ENCODE results near the gene RPA3.

The RPA3 gene

DNA sequence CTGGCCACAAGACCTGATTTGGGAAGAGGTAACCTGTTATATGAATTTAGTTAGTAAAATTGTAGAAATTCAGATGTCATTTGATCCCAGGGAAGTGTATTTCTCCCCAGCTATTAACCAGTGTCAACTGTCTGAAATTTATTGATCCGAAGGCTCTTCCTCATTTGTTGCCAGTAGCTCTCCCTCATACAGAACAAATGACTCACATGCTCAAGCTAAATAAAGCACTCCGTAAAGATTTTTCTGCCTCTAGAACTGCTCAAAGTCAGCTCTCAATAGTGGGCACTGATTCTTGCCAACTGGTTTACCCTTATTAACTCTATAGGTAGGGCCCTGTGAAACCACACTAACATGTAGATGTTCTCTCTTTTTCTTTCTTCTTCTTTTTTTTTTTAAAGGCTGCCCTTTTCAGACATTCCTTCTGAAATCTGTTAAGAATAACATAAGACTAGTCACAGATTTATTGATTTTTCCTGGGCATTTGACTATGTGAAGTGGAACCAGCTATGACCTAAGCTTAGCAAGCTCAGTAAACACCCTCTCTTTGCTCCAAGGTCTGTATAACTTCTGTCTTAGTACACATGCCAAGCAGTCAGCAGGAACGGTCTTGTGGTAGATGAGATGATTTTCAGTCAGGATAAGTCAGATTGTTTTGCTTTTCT, 21.8 kb downstream of the RPA3 start:
- no peak for DNase-seq
- Histone ChIP-seq H3K4me3 (ENCODE audit: insufficient read depth, low read depth, low read length, poor library complexity, severe bottlenecking) (no peak overlapping the region), H3K27me3 (replicated peaks; ENCODE audit: control insufficient read depth, insufficient read depth, low read length, poor library complexity, severe bottlenecking) (no peaks in the 10 kb centered on the region), H3K27ac (ENCODE audit: insufficient read depth, low read length, poor library complexity, severe bottlenecking) (no peak overlapping the region), H3K9me3 (ENCODE audit: control insufficient read depth, low read length) (no peaks in the 10 kb centered on the region), H3K36me3 (ENCODE audit: control insufficient read depth, insufficient read depth, low read length) (no peaks in the 10 kb centered on the region), H3K4me1 (ENCODE audit: control insufficient read depth, insufficient read depth, low read length, poor library complexity, severe bottlenecking) (no peaks in the 10 kb centered on the region)

DNA sequence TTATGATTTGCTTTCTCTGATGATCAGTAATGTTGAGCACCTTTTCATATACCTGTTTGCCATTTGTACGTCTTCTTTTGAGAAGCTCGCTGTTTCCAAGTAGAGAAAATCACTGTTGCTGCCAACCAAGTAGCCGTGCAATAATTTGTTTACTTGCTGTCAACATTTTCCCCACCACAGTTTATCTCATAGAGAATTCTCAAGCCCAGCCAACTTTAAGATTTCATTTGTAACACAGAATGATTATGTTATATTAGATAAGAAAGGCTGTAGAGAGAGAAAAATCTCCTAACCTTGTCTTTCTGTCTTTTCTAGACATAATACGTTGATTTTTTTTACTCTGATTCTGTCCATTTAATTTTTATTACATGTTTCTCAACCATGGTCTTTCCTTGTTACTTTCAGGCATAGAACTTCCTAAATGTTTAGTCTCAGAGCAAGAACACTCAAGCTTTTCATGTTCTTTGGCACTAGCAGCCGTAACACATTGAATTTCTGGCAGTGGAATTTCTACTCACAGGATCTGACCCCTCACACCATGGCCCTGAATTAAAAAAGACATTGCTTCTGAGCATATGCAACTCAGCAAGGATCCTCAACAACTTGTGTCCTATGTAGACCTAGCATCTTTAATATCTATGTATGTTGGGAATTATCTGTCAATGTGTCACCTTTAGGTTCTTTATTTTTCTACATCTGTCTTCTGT, 23.1 kb downstream of the RPA3 start:
- Histone ChIP-seq H3K4me1 (ENCODE audit: control insufficient read depth, insufficient read depth, low read length, poor library complexity, severe bottlenecking) (no peaks in the 10 kb centered on the region), H3K27me3 (replicated peaks; ENCODE audit: control insufficient read depth, insufficient read depth, low read length, poor library complexity, severe bottlenecking) (no peaks in the 10 kb centered on the region), H3K36me3 (ENCODE audit: control insufficient read depth, insufficient read depth, low read length) (no peaks in the 10 kb centered on the region), H3K27ac (ENCODE audit: insufficient read depth, low read length, poor library complexity, severe bottlenecking) (no peak overlapping the region), H3K9me3 (ENCODE audit: control insufficient read depth, low read length) (no peaks in the 10 kb centered on the region), H3K4me3 (ENCODE audit: insufficient read depth, low read depth, low read length, poor library complexity, severe bottlenecking) (no peak overlapping the region)
- no peak for DNase-seq

DNA sequence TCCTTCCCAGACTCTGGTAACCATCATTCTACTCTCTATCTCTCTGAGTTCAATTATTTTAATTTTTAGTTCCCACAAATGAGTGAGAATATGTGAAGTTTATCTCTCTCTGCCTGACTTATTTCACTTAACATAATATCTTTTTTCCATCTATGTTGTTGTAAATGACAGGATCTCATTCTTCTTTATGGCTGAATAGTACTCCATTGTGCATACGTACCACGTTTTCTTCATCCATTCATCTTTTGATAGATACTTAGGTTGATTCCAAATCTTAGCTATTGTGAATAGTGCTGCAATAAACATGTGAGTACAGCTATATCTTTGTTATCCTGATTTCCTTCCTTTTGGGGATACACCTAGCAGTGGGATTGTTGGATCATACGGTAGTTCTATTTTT, 23.9 kb downstream of the RPA3 start:
- H3K36me3 ChIP-seq (ENCODE audit: control insufficient read depth, insufficient read depth, low read length): no peaks in the 10 kb centered on the region
- H3K27ac ChIP-seq (ENCODE audit: insufficient read depth, low read length, poor library complexity, severe bottlenecking): no peak overlapping the region
- H3K4me3 ChIP-seq (ENCODE audit: insufficient read depth, low read depth, low read length, poor library complexity, severe bottlenecking): no peak overlapping the region
- no peaks in the 10 kb centered on the region for H3K4me1 ChIP-seq (ENCODE audit: control insufficient read depth, insufficient read depth, low read length, poor library complexity, severe bottlenecking)
- no peaks in the 10 kb centered on the region for H3K27me3 ChIP-seq (replicated peaks; ENCODE audit: control insufficient read depth, insufficient read depth, low read length, poor library complexity, severe bottlenecking)
- no peaks in the 10 kb centered on the region for H3K9me3 ChIP-seq (ENCODE audit: control insufficient read depth, low read length)
- DNase-seq: no peak

DNA sequence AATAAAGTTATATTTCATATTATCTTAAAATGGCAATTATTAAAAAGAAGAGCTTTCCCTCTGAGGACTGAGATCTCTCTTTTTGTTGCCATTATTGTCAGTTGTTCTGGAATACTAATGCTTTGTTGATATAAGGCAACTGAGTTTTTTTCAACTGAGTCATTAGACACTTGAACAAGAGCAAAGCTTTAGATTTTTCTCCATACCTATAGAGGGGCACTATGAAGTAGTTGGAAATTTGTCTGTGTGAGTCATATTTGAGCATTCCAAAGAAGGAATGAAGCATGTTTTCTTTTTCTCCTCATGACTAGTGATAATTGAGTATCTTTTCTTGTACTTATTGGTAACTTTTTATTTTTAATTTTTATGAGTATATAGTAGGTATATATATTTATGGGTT, 24.5 kb downstream of the RPA3 start:
- H3K9me3 ChIP-seq (ENCODE audit: control insufficient read depth, low read length): no peaks in the 10 kb centered on the region
- H3K27ac ChIP-seq (ENCODE audit: insufficient read depth, low read length, poor library complexity, severe bottlenecking): no peak overlapping the region
- DNase-seq: no peak
- H3K4me1 ChIP-seq (ENCODE audit: control insufficient read depth, insufficient read depth, low read length, poor library complexity, severe bottlenecking): no peaks in the 10 kb centered on the region
- no peak overlapping the region for H3K4me3 ChIP-seq (ENCODE audit: insufficient read depth, low read depth, low read length, poor library complexity, severe bottlenecking)
- no peaks in the 10 kb centered on the region for H3K27me3 ChIP-seq (replicated peaks; ENCODE audit: control insufficient read depth, insufficient read depth, low read length, poor library complexity, severe bottlenecking)
- no peaks in the 10 kb centered on the region for H3K36me3 ChIP-seq (ENCODE audit: control insufficient read depth, insufficient read depth, low read length)

DNA sequence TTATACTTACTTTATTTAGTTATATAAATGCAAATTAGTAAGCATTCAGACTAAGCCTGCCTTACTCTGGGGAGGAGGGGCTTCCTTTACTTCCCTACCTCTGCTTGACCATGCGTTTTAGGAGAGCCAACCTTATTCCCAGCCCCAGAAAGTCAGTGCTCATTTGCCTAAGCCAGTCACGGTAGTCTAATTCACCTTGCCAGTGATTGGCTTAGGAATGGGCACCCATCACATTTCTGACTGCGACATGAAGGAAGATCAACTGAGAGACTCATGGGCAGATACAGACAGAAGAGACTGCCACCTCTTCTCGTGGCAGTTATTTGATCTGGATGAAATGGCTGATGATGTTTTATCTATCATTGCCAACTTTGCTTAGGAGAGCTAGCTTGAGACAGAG, 29.5 kb downstream of the RPA3 start:
- Histone ChIP-seq H3K27ac (ENCODE audit: insufficient read depth, low read length, poor library complexity, severe bottlenecking) (no peak overlapping the region), H3K27me3 (replicated peaks; ENCODE audit: control insufficient read depth, insufficient read depth, low read length, poor library complexity, severe bottlenecking) (no peaks in the 10 kb centered on the region), H3K36me3 (ENCODE audit: control insufficient read depth, insufficient read depth, low read length) (no peaks in the 10 kb centered on the region), H3K4me1 (ENCODE audit: control insufficient read depth, insufficient read depth, low read length, poor library complexity, severe bottlenecking) (no peaks in the 10 kb centered on the region), H3K9me3 (ENCODE audit: control insufficient read depth, low read length) (no peaks in the 10 kb centered on the region), H3K4me3 (ENCODE audit: insufficient read depth, low read depth, low read length, poor library complexity, severe bottlenecking) (no peak overlapping the region)
- no peak for DNase-seq

DNA sequence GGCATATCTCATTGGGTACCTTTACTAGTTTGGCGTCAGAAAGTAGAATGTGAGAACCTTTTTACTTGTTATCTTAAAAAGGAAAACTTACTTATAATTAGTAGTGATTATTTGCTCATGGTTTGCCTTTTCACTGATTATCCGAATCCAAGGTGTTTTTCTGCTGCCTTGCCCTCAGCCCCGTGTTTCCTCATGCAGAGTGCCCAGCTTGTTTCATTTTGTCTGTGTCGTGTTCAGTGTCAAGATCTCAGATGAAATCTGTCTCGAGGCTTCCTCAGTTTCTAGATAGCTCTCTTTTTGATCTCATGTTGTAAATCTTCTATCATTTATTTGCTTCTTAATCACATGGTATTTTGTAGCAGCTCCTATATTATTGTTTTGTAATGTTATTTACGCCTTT, 30.1 kb downstream of the RPA3 start:
- Histone ChIP-seq H3K36me3 (ENCODE audit: control insufficient read depth, insufficient read depth, low read length) (no peaks in the 10 kb centered on the region), H3K4me1 (ENCODE audit: control insufficient read depth, insufficient read depth, low read length, poor library complexity, severe bottlenecking) (no peaks in the 10 kb centered on the region), H3K9me3 (ENCODE audit: control insufficient read depth, low read length) (no peaks in the 10 kb centered on the region)

DNA sequence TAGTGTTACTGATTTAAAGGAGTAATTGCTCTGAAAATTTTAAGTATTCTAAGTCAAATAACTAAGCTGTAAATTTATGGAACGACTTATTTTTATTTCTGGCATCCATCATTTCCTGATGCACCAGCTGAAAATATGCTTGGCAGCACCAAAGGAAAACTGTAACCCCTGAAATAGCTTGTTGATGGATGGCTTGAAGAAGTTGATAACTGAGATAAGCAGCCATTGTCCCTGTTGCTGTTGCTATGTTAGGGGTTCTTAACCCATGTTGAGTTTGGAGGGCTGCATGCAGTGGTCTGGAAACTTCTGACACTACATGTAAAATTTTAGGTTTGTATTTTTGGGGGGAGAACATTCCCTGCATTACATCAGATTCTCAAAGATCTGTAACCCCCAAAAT, 30.6 kb downstream of the RPA3 start:
- no peak overlapping the region for H3K4me3 ChIP-seq (ENCODE audit: insufficient read depth, low read depth, low read length, poor library complexity, severe bottlenecking)
- no peak overlapping the region for H3K27ac ChIP-seq (ENCODE audit: insufficient read depth, low read length, poor library complexity, severe bottlenecking)
- H3K36me3 ChIP-seq (ENCODE audit: control insufficient read depth, insufficient read depth, low read length): no peaks in the 10 kb centered on the region
- no peaks in the 10 kb centered on the region for H3K27me3 ChIP-seq (replicated peaks; ENCODE audit: control insufficient read depth, insufficient read depth, low read length, poor library complexity, severe bottlenecking)
- no peaks in the 10 kb centered on the region for H3K4me1 ChIP-seq (ENCODE audit: control insufficient read depth, insufficient read depth, low read length, poor library complexity, severe bottlenecking)
- H3K9me3 ChIP-seq (ENCODE audit: control insufficient read depth, low read length): no peaks in the 10 kb centered on the region
- no peak for DNase-seq

More for the DNA sequence above, 30.1 kb downstream of the RPA3 start:
- no peak for DNase-seq
- H3K4me3 ChIP-seq (ENCODE audit: insufficient read depth, low read depth, low read length, poor library complexity, severe bottlenecking): no peak overlapping the region
- no peak overlapping the region for H3K27ac ChIP-seq (ENCODE audit: insufficient read depth, low read length, poor library complexity, severe bottlenecking)
- no peaks in the 10 kb centered on the region for H3K27me3 ChIP-seq (replicated peaks; ENCODE audit: control insufficient read depth, insufficient read depth, low read length, poor library complexity, severe bottlenecking)

DNA sequence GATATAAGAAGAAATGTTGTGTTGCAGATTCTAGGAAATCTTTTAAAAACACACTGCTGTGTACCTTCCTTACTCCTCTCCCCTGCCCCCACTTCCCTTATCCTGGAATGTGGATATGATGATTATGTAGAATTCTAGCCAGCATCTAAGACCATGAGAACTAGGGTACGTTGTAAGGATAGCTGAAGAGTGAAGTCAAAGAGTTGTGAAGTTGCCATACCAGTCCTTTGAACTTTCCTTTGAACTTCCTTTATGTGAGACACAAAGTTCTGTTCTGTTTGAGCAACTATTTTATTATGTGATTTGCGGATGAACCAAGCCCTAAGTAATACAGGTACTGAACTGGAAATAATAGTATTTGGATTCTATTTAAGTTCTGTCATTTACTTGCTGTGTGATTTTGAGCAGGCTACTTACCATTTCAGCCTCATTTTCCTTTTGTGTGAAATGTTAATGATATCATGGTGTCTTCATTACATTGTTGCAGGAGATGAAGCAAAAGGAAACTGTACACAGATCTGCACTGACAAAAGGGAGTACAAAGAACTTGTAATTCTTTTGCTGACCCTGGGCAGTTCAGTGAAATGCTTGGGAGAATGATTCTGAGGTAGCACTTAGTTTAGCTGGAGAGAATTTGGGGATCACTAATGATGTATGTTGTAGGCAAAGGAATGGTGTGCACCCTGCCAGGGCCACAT, 31.4 kb downstream of the RPA3 start:
- Histone ChIP-seq H3K36me3 (ENCODE audit: control insufficient read depth, insufficient read depth, low read length) (no peaks in the 10 kb centered on the region), H3K9me3 (ENCODE audit: control insufficient read depth, low read length) (no peaks in the 10 kb centered on the region), H3K27ac (ENCODE audit: insufficient read depth, low read length, poor library complexity, severe bottlenecking) (no peak overlapping the region), H3K4me3 (ENCODE audit: insufficient read depth, low read depth, low read length, poor library complexity, severe bottlenecking) (no peak overlapping the region), H3K27me3 (replicated peaks; ENCODE audit: control insufficient read depth, insufficient read depth, low read length, poor library complexity, severe bottlenecking) (no peaks in the 10 kb centered on the region), H3K4me1 (ENCODE audit: control insufficient read depth, insufficient read depth, low read length, poor library complexity, severe bottlenecking) (no peaks in the 10 kb centered on the region)
- DNase-seq: no peak

DNA sequence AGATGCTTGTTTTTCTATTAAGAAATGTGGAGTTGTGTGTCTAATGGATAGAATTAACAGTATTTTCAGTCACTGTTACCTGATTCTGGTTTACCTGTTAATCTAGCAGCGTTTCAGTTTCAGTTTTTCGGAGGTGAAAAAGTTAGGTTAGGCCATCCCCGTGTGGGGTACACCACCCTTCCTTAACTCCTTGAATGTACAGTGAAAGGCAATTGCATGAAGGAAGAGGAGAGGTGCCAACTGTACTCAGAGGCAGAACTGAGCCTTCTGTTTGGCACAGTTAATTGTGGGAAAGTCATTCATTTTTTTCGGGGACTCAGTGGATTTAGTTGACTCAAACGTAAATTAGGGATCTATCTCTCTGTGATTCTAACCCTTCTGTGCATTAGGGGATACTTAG, 35.5 kb downstream of the RPA3 start:
- no peak overlapping the region for H3K4me3 ChIP-seq (ENCODE audit: insufficient read depth, low read depth, low read length, poor library complexity, severe bottlenecking)
- H3K27ac ChIP-seq (ENCODE audit: insufficient read depth, low read length, poor library complexity, severe bottlenecking): no peak overlapping the region

DNA sequence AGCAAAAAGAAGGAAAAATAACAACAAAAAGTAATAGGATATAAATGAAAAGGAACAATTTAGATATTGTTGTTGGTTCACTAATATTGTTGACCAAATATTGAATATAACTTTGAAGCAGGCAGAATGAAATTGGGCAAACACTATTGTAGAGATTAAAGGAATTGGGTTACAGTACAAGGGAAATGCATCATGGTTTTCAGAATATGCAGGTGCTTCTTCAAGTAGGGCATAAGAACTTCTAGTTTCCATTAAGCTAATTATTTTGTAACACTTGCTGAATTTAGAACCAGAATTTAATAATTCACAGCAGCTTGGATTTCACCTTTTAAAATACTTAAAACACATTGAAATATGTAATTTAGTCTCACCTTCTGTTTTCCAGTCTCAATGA, 36.5 kb downstream of the RPA3 start:
- Histone ChIP-seq H3K9me3 (ENCODE audit: control insufficient read depth, low read length) (no peaks in the 10 kb centered on the region), H3K27me3 (replicated peaks; ENCODE audit: control insufficient read depth, insufficient read depth, low read length, poor library complexity, severe bottlenecking) (no peaks in the 10 kb centered on the region), H3K36me3 (ENCODE audit: control insufficient read depth, insufficient read depth, low read length) (no peaks in the 10 kb centered on the region), H3K27ac (ENCODE audit: insufficient read depth, low read length, poor library complexity, severe bottlenecking) (no peak overlapping the region), H3K4me3 (ENCODE audit: insufficient read depth, low read depth, low read length, poor library complexity, severe bottlenecking) (no peak overlapping the region), H3K4me1 (ENCODE audit: control insufficient read depth, insufficient read depth, low read length, poor library complexity, severe bottlenecking) (peaks cover 3% of the 10 kb centered on the region)
- no peak for DNase-seq

More for the DNA sequence above, 35.5 kb downstream of the RPA3 start:
- H3K36me3 ChIP-seq (ENCODE audit: control insufficient read depth, insufficient read depth, low read length): no peaks in the 10 kb centered on the region
- no peaks in the 10 kb centered on the region for H3K27me3 ChIP-seq (replicated peaks; ENCODE audit: control insufficient read depth, insufficient read depth, low read length, poor library complexity, severe bottlenecking)
- H3K9me3 ChIP-seq (ENCODE audit: control insufficient read depth, low read length): no peaks in the 10 kb centered on the region
- DNase-seq: no peak
- H3K4me1 ChIP-seq (ENCODE audit: control insufficient read depth, insufficient read depth, low read length, poor library complexity, severe bottlenecking): peaks cover 3% of the 10 kb centered on the region
